ENCODE measurements around the gene HECW1.

HECW1 gene

DNA sequence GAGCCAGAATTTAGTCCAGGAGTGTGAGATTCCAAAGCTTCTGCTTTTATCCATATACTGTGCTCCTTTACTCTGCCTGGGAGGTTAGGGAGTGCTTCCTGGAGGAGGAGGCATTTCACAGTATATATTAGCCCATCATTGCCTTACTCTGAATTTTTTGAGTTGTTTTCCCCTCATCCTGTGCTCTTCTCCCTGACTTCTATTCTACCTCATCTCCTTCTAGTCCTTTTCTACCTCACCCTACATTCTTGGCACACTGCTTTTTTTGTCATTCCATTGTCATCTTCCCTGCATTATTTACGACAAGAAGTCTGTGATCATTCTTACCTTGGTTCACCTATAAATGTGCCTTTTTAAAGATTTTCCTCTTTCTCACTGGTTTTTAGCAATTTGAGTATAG lies 491.8 kb downstream of the HECW1 start:
- H3K4me3 ChIP-seq (replicated peaks; ENCODE audit: low read depth, low read length): no peak overlapping the region
- TF ChIP-seq CTCF (IDR thresholded peaks at IDR 0.05; ENCODE audit: low read length, missing control alignments): no peak
- DNase-seq (ENCODE audit: low read depth): no peak

- DNase-seq (ENCODE audit: low read depth): no peak
- H3K4me3 ChIP-seq (replicated peaks; ENCODE audit: low read depth, low read length): no peak overlapping the region
- TF ChIP-seq CTCF (IDR thresholded peaks at IDR 0.05; ENCODE audit: low read length, missing control alignments): no peak
Measured at GRCh38 chr7:43609097-43609496, 496.6 kb downstream of the HECW1 start.

GRCh38 chr7:43612128-43612527 lies 499.7 kb downstream of the HECW1 start:
- no peak overlapping the region for H3K4me3 ChIP-seq (replicated peaks; ENCODE audit: low read depth, low read length)
- TF ChIP-seq CTCF (IDR thresholded peaks at IDR 0.05; ENCODE audit: low read length, missing control alignments): no peak
- DNase-seq (ENCODE audit: low read depth): peak; percentile 25

GRCh38 chr7:43612599-43613589 lies 500.4 kb downstream of the HECW1 start:
- DNase-seq (ENCODE audit: low read depth): peak; percentile 41
- TF ChIP-seq CTCF (IDR thresholded peaks at IDR 0.05; ENCODE audit: low read length, missing control alignments): no peak
- no peak overlapping the region for H3K4me3 ChIP-seq (replicated peaks; ENCODE audit: low read depth, low read length)
